Activated CD8-positive, alpha-beta memory T cell treated with anti-CD3 and anti-CD28 coated beads for 1 hour (primary cell): ENCODE results near the gene SP8.

Experiments used
- DNase-seq, 2 donors: peaks; one replicate each; pipeline ENCODE4 v3.0.0-alpha.2; 2020; ENCODE audit warnings: low read depth in 1 of 2; ENCODE audit errors: extremely low read depth in 1 of 2

Gene SP8

GRCh38 chr7:20795361-20795760, 8.7 kb upstream of the SP8 start:
- DNase-seq: no peak

- DNase-seq: no peak
Observed at GRCh38 chr7:20794676-20795075, 8.0 kb upstream of the SP8 start.

GRCh38 chr7:20793694-20794394, 7.2 kb upstream of the SP8 start:
- no peak for DNase-seq

GRCh38 chr7:20793248-20793647, 6.6 kb upstream of the SP8 start:
- DNase-seq: no peak

GRCh38 chr7:20791538-20792434, 5.1 kb upstream of the SP8 start:
- no peak for DNase-seq

- DNase-seq: no peak
Observed at GRCh38 chr7:20790375-20790774, 3.7 kb upstream of the SP8 start.

- no peak for DNase-seq
Observed at GRCh38 chr7:20788420-20788990, 1.8 kb upstream of the SP8 start.

- no peak for DNase-seq
Observed at GRCh38 chr7:20787660-20788419, 1.2 kb upstream of the SP8 start.

GRCh38 chr7:20786421-20786778, 286 bp downstream of the SP8 start:
- no peak for DNase-seq

- DNase-seq: no peak
Observed at GRCh38 chr7:20786049-20786412, 655 bp downstream of the SP8 start.

- DNase-seq: no peak
Observed at GRCh38 chr7:20785157-20786048, 1.3 kb downstream of the SP8 start.

GRCh38 chr7:20784388-20785156, 2.1 kb downstream of the SP8 start:
- no peak for DNase-seq

- DNase-seq: no peak
Observed at GRCh38 chr7:20783700-20784387, 2.8 kb downstream of the SP8 start.

- no peak for DNase-seq
Observed at GRCh38 chr7:20783125-20783699, 3.5 kb downstream of the SP8 start.

GRCh38 chr7:20779041-20779440, 7.6 kb downstream of the SP8 start:
- DNase-seq: no peak

- no peak for DNase-seq
Observed at GRCh38 chr7:20778063-20778721, 8.5 kb downstream of the SP8 start.

- DNase-seq: no peak
Observed at GRCh38 chr7:20777377-20778062, 9.2 kb downstream of the SP8 start.

- DNase-seq: no peak
Observed at GRCh38 chr7:20776942-20777341, 9.7 kb downstream of the SP8 start.
